Anterior cingulate cortex (tissue), 58 donors: ENCODE results near the gene IQCK.
"Not testable (repeated sequence)": the region's sequence is repeated elsewhere in the genome, so short reads cannot be mapped to it uniquely, and the experiment has no call there.

Experiments
- DNase-seq, 58 donors: peaks; one replicate each; lab custom pipeline; 2025; lab: John Stamatoyannopoulos, UW

Gene IQCK

DNA sequence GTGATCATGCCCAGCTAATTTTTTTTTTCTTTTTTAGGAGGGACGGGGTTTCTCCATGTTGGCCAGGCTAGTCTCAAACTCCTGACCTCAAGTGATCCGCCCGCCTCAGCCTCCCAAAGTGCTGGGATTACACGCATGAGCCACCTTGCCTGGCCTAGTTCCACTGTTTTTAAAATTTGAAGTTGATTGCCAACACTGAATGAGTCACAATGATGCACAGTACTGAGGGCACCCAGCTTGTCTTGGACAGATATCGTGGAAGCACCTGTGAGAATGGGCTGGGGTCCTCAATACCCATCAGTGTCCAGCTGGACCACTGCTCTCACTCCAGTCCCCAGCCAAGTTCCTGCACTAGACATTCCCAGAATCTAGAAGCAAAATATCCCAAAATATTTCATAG, 2.5 kb upstream of the IQCK start:
- no peak for DNase-seq

DNA sequence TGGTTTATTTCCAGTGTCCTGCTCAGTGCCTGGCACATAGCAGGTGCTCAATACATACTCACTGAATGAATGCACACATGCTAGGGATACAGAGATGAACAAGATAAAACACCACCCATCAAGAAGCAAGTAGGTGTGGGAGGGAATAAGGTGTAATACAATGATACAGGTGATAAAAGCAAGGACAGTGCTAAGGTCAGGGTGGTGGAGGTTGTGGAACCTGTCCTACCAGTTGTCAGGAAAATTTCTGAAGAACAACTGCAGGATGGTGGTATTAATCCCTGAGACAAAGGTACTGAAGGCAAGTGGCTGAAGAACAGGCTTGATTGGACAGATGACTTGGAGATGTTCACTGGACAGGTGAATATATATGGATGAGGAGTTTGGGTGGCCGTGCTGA, 1.9 kb upstream of the IQCK start:
- DNase-seq, result no peak

DNA sequence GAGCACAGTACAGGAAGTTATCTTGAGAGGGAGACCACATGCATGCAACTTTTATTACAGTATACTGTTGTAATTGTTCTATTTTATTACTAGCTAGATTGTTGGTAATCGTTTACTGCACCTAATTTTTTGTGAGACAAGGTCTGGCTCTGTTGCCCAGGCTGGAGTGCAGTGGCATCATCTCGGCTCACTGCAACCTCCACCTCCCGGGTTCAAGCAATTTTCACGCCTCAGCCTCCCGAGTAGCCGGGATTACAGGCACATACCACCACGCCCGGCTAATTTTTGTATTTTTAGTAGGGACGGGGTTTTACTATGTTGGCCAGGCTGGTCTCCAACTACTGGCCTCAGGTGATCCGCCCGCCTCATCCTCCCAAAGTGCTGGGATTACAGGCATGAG, 1.3 kb upstream of the IQCK start:
- DNase-seq, result not testable (repeated sequence)

DNA sequence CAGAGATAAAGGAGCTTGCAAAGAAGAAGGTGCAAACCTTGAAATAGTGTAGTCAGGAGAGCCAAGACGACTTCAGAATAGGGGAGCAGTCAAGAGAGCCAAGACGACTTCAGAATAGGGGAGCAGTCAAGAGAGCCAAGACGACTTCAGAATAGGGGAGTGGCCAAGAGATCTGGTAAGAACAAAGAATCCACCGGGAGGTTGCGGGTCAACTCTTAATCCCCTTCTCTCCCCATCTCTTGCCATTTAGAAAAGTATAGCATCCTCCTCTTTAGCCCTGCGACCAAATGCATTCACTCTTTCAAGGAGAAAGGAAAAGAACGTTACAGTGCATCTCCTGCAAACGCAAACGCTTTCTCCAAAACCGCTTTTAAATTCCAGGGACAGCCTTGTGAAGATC, 757 bp upstream of the IQCK start:
- no peak for DNase-seq

DNA sequence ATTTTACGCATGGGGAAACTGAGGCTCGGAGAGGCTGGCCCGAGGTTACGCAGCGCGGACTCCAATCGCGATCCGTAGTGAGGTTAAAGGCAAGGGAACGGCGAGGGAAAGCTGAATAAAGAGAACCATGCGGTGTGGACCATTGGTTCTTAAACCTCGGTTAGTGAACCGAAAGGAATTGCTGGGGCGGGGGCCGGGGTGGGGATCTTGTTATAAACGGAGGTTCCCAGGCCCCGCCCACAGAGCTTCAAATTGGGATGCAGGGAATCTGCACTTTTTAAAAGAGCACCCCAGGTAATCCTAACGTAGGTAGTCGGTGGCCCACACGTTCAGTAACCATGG, 524 bp downstream of the IQCK start:
- DNase-seq, result peak in 9 of 58 donors; percentile 27 to 65 (median 44)

DNA sequence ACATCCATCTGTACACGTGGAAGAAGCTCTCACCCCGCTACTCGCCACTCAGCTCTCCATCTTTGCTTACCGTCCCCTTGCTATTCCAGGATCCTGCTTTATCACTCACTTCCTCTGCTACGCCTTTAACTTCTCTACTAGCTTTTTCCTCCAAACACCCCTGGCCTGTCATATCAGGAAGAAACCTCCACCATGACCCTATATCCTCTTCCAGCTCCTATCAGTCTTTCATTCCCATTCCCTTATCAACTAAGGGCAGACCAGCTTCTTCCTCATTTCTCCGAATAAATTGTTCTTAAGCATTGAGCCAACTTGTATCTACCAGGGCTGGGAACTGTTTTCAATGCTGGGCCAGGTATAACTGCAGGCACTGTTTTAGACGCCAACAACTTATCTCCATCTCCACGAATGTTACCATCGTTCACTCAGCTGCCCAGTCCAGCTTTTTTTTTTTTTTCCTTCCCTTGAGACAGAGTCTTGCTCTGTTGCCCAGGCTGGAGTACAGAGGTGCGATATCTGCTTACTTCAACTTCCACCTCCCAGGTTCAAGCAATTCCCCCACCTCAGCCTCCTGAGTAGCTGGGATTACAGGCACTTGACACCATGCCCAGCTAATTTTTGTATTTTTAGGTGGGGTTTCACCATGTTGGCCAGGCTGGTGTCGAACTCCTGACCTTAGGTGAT, 4.3 kb downstream of the IQCK start:
- no peak for DNase-seq

DNA sequence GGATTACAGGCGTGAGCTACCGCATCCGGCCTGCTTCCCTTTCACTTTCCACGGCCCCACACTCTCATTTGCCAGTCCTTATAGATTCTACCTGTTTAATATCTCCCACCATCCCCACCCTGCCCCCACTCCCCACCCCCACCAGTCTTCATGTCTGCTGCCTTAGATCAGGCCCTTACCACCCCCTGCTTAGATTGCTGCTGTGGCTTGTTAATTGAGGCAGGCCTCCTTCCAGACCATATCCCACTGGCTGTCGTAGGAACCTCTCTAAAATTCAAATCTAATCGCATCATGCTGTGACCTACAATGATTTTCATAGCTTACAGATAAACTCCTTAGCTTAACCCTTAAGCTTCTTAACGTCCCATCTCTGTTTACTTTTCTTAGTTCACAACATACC, 4.9 kb downstream of the IQCK start:
- DNase-seq, result no peak

DNA sequence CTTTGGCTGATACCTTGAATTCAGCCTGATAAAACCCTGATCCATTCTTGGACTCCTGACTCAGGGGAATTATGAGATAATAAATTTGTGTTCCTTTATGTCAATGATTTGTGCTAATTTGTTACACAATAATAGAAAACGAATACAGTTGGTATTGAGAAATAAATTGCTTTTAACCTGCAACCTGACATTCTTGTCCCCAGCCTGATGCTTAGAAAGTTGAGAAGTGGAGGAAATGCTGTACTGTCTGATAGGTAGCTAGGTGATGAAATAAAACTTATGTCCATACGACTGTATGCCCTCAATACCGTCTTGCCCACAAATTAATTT, 10.5 kb downstream of the IQCK start:
- no peak for DNase-seq

DNA sequence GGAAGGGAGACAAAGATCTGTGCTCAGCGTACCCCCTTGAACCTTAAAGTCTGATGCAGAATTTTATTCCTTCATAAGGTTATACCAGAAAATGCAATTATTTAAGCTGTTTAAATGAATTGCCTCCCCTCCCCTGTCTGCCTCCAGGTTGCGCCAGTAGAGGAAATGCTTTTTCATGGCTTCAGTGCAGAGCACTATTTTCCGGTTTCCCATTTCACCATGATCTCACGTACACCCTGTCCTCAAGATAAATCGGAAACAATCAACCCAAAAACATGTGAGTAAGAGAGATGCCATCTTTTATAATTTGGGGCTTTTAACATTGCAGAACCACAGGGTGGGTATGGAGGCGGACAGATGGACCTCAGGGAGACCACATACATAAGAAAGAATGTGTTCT, 15.5 kb downstream of the IQCK start:
- no peak for DNase-seq

DNA sequence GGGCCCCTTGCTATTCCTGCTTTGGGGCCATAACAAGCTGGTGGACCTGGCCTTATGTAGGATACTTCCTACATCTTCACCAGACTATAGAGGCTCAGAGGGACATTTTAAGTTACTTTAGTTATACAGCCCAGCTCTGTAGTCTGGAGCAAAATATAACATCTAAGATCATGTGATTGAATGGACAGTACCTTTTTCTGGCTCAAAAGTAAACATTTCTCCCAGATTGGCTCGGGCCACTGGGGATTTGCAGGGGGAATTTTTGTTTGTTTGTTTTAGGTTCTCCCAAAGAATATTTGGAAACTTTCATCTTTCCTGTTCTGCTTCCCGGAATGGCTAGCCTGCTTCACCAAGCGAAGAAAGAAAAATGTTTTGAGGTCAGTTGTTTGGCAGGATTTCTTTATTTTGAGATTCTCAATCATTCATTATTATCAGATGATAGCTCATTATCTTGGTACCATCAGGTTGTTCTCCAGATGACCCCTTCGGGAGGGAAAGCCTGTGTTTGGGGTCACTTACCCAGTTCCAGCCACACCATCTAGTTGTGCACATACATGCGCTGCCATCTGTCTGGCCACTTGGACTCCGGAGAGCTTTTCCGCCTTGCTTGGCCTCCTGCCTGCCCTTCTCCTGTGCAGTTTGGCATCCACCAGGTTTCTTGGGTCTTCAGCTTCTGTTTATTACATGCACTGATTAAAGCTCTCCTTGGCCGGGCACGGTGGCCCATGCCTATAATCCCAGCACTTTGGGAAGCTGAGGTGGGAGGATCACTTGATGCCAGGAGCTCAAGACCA, 17.2 kb downstream of the IQCK start:
- DNase-seq, result peak in 21 of 58 donors; percentile 1 to 57 (median 16)

DNA sequence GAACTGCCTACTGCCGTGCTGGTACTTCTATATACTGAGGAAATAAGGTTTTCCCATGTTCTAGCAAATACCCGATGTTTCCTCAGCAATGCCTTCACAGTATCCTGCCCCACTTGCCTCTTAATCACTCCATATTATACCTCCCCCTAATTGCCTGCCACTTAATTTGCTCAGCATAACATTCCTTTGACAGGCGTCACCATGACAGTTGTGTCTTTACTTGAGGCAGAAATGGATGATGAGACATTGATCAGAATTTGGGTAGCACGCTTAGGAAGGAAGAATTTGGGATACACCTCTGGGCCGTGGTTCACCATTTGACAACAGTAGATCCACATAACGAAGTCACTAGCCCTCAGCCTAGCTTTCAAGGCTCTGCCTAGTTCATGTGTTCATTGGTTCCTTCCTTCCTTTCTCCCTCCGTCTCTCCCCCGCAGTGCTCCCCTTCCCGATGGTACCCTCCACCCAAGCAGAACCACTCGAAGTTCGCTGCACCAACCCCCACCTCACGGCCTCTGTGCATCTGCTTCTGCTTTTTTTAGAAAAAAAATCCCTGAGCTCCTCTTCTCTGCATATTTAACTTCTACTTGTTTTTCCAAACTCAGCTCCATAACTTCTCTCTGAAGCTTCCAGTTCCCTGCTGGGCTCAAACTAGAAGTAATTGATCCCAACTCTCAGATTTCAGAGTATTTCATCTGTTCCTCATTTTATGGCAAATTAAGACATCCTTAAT, 19.4 kb downstream of the IQCK start:
- peak in 3 of 58 donors; percentile 1 to 33 (median 7) for DNase-seq

DNA sequence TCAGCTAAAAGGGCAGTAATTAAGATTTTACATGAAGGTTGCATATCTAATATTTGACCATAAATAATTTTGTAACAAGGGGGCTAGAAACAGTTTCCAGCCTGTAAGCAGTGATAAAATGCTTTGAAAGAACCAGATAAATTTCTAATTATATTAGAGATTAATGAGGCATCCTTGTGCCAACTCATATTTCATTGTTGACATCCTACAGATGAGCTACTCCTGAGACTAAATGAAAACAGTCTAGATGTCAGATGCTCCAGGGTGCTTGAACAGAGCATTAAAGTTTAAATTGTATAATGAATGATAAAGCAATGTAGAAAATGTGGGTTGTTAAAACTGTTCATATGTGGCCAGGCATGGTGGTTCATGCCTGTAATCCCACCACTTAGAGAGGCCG, 23.3 kb downstream of the IQCK start:
- no peak for DNase-seq

DNA sequence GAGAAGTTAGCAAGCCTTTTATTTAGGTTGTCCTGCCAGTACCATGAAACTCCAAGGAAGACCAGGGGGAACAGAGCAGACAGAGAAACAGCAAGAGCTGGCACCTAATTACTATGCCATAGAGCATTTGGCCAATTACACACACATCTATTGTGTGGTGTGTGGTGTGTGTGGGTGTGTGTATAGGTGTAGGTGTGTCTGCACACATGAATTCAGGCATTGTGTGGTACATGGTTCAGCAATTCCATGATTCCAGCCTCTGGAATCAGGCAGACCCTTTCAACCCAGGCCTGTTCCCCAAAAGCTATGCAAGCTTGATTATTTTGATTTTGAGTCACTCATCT, 25.7 kb downstream of the IQCK start:
- no peak for DNase-seq

DNA sequence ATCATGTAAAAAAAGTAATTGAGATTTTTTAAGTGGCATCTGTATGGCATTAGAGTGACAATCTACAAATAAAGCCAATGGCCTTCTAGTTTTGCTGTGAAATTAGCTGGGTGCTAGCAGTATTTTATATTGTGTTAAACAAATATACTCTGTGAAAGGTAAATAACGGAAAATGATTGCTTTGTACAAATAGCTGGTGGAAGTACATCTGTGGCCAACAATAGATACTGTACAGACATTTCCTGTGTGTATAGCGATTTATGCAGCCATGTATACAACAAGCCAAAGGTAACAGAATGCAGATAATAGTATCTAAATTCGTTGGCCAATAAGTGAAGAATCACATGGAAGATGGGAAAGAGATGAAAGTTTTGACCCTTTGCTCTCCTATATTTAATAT, 26.6 kb downstream of the IQCK start:
- DNase-seq, result no peak

DNA sequence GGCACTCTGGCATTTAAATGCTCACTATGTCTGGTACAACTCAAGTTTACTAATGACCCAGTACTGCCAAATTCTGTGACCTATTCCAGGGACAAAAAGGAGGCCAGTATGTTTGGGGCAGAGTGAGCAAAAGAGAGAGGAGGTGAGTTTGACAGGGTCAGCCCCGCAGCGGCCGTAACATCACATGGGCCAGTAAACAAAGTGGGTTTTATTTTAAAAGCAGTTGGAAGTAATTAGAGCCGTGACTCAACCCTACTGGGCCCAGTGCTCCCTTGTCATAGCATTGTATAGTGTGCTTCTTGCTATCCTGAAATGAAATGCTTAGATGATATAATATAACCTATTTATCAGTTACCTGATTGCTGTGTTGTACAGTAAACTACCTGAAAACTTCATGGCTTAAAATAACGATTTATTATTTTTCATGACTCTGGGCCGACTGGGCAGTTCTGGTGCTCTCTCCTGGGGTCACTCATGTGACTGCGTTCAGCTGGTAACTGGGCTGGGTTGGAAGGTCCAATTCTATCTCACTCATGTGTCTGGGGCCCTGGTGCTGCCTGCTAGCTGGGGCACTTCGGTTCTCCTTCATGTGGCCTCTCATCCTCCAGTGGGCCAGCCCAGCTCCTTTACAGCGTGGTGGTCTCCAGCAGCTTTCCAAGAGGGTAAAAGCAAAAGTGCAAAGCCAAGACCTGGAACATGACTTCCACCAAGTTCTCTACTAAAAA, 27.4 kb downstream of the IQCK start:
- peak in 19 of 58 donors; percentile 5 to 54 (median 14) for DNase-seq

DNA sequence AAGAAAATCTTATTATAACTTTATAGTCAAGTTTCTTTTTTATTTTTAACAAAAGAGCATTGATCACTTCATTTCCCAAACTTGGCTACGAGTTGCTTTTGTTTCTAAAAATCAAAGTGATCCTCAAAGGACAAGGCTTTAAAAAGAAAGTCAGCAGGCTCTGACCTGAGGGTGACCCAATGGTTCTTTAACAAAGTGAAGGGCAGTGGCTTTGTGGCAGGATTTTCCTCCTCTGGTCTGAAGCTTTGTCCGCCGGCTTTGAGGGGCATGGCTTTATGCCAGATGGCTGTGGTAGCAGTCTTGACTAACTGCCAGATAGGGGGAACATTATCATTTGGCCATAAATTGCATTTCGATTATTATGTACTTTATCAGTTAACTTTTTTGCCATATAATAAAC, 28.5 kb downstream of the IQCK start:
- DNase-seq, result peak in 1 of 58 donors; percentile 38

DNA sequence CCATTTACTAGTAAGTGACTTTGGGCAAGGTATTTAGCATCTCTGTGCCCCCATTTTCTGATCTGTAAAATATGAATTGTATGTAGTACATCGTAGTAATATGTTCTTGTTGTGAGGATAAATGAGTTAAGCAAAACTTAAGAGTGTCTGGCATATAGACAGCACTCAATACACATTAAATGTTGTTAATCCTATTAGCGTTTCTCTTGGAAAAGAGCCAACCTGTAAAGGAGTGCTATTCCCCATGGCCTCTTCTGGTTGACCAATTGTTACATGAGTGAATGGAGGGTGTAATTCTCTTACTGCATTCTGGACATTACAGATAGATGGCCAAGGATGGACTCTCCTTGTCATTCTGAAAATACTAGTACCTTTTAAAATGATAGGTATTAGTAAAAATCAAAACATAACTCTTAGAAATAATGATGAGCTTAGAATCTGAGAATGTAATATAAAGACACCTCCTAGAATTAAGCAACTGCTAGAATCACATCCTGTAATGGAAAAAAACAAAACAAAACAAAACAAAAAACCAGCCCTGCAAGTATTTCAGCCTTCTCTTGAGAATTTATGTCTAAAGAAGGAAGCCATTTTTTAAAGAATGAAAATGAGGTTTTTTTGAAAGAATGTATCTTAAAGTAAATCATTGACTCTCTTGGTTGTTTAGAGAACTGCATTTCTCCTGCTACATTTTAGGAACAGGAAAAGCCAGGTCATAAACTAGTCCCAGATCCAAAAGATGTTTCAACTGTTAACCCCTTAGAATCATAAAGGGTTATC, 30.5 kb downstream of the IQCK start:
- DNase-seq, result no peak

DNA sequence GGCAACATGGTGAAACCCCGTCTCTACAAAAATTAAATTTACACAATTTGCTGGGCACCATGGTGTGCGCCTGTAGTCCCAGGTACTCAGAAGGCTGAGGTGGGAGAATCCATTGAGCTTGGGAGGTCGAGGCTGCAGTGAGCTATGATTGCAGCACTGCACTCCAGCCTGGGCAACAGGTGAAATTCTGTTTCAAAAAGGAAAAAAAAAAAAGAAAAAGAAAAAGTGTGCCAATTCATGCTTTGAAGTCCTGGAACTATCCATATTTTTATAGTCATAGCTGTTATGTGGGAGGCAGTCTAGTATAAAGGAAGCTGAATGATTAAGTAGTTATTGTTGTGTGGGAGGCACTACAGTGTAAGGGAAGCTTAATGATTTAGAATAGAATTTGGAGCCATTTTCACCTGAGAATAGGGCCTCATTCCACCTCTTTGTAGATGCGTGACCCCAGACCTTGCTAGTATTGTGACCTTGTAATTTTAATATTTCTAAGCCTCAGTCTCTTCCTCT, 31.6 kb downstream of the IQCK start:
- DNase-seq, result no peak

DNA sequence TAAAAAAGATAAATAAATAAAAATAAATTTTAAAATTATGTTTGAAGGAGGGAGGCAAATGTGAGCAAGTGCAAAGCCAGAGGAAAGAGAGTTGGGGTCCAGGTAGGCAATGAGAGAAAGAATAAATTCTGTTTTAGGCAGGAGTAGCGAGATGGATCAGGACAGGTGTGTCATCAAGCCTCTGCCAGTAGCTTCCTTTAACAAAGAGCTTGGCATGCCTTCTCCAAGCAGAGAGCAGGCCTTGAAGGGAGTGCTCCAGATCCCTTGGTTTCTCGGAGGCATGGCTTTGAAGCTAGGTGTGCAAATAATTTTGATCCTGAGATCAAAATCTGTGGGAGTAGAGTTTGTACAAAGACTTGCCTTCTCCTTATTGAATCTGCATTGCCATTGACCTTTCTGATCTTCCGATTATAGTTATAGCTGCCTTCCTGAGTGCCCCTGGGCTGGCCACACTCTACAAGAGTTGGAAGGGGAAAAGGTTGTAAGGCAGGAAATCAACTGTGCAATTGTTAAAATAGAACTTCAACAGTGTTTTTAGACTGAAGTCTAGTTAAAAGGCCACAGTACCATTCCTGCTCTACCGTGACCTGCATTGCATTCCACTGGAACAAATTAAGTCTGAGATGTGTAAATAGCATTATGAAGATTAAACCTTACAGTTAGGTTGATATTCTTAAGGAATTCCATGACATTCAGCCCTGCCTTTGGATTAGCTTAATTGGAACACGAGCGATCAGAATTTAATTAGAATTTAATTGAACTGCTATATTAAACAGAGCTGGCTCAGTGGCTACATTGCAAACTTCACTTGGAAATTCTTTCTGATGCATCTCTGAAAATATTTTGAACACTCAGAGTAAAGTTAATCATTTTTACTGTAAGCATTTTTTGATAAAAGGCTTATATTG, 33.7 kb downstream of the IQCK start:
- DNase-seq, result no peak
